ENCODE data around the gene HOXA10.

GRCh38 chr7:27125986-27126394 lies 48.1 kb downstream of the HOXA10 start:
- TF ChIP-seq CTCF (IDR thresholded peaks at IDR 0.05) = no peak
- TF ChIP-seq POLR2A (IDR thresholded peaks at IDR 0.05) = no peak
- no peak for TF ChIP-seq EP300 (IDR thresholded peaks at IDR 0.05)
